Measurements from ENCODE around the gene VCL.

The VCL gene

GRCh38 chr10:74079028-74079935 lies 81.4 kb downstream of the VCL start:
- DNase-seq: no peak

GRCh38 chr10:74079936-74080590 lies 82.1 kb downstream of the VCL start:
- no peak for DNase-seq

- DNase-seq: peak; percentile 40
Measured at GRCh38 chr10:74081192-74081803, 83.4 kb downstream of the VCL start.

GRCh38 chr10:74081941-74082718 lies 84.2 kb downstream of the VCL start:
- no peak for DNase-seq

- DNase-seq: no peak
Measured at GRCh38 chr10:74083304-74083703, 85.4 kb downstream of the VCL start.

- no peak for DNase-seq
Measured at GRCh38 chr10:74084955-74085354, 87.0 kb downstream of the VCL start.

GRCh38 chr10:74086317-74086716 lies 88.4 kb downstream of the VCL start:
- no peak for DNase-seq

GRCh38 chr10:74088722-74089121 lies 90.8 kb downstream of the VCL start:
- no peak for DNase-seq

- DNase-seq: no peak
Measured at GRCh38 chr10:74092372-74092771, 94.5 kb downstream of the VCL start.

GRCh38 chr10:74093530-74094164 lies 95.7 kb downstream of the VCL start:
- no peak for DNase-seq

GRCh38 chr10:74094231-74094630 lies 96.3 kb downstream of the VCL start:
- no peak for DNase-seq

GRCh38 chr10:74096777-74097176 lies 98.9 kb downstream of the VCL start:
- DNase-seq: no peak

- no peak for DNase-seq
Measured at GRCh38 chr10:74097776-74098175, 99.9 kb downstream of the VCL start.

- no peak for DNase-seq
Measured at GRCh38 chr10:74099420-74099819, 101.5 kb downstream of the VCL start.

- no peak for DNase-seq
Measured at GRCh38 chr10:74099836-74100235, 101.9 kb downstream of the VCL start.

- DNase-seq: no peak
Measured at GRCh38 chr10:74103560-74104258, 105.8 kb downstream of the VCL start.

GRCh38 chr10:74104480-74104879 lies 106.6 kb downstream of the VCL start:
- no peak for DNase-seq

GRCh38 chr10:74104996-74105395 lies 107.1 kb downstream of the VCL start:
- no peak for DNase-seq

GRCh38 chr10:74107391-74107790 lies 109.5 kb downstream of the VCL start:
- no peak for DNase-seq

GRCh38 chr10:74109452-74109851 lies 111.5 kb downstream of the VCL start:
- no peak for DNase-seq

GRCh38 chr10:74110120-74110519 lies 112.2 kb downstream of the VCL start:
- DNase-seq: no peak

GRCh38 chr10:74111799-74112198 lies 113.9 kb downstream of the VCL start:
- no peak for DNase-seq
